ENCODE measurements around the gene RIPOR2.
A peak's percentile ranks its signal among the peaks of the same experiment; 100 is the strongest.

Gene RIPOR2

GRCh38 chr6:24780206-24780605 is 155.6 kb downstream of the RIPOR2 start:
- Mint-ChIP-seq H3K4me1 (peaks cover 20% of the 10 kb centered on the region), H3K36me3 (ENCODE audit: low read depth) (peaks cover 47% of the 10 kb centered on the region), H3K4me3 (no peak overlapping the region), H3K9me3 (no peaks in the 10 kb centered on the region), H3K27me3 (ENCODE audit: low read depth) (no peaks in the 10 kb centered on the region), H3K27ac (peak overlapping the region; percentile 45 to 77 (median 71))
- TF ChIP-seq, protein P1, sequence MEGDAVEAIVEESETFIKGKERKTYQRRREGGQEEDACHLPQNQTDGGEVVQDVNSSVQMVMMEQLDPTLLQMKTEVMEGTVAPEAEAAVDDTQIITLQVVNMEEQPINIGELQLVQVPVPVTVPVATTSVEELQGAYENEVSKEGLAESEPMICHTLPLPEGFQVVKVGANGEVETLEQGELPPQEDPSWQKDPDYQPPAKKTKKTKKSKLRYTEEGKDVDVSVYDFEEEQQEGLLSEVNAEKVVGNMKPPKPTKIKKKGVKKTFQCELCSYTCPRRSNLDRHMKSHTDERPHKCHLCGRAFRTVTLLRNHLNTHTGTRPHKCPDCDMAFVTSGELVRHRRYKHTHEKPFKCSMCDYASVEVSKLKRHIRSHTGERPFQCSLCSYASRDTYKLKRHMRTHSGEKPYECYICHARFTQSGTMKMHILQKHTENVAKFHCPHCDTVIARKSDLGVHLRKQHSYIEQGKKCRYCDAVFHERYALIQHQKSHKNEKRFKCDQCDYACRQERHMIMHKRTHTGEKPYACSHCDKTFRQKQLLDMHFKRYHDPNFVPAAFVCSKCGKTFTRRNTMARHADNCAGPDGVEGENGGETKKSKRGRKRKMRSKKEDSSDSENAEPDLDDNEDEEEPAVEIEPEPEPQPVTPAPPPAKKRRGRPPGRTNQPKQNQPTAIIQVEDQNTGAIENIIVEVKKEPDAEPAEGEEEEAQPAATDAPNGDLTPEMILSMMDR (IDR thresholded peaks at IDR 0.05; ENCODE audit: unreplicated experiment in 3 of 3), result no peak

DNA sequence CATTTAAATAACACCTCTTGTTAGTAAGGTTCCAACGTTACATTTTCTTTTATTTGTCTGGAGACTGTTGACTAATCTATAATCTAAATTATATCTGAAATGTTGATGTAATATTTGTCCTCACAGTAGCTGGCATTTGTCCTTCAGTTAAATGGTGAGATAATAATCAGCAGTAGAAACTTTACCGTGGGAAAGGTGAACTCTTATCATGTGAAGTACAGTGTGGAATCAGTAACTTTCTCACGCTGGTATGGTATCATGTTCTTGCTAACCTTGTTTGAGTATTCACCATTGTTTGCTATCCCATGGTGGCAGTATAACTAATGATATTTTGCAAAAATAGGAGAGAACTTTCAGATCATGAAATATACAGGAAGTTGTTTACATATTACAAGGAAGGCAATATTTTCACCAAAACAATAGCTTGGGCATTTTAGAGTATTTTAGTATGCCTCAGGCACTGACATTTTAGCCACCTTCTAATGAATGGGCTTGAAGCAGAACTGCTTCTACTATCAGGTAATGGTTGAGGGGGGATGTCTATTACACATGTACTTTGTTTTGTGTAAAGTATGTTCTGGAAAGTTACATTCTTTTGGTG is 156.2 kb downstream of the RIPOR2 start:
- Mint-ChIP-seq H3K9me3 (no peaks in the 10 kb centered on the region), H3K27ac (peak overlapping the region; percentile 45 to 77 (median 71))
- TF ChIP-seq, protein P1 (IDR thresholded peaks at IDR 0.05; ENCODE audit: unreplicated experiment in 3 of 3), result no peak

GRCh38 chr6:24778878-24779277 is 156.9 kb downstream of the RIPOR2 start:
- TF ChIP-seq, protein P1 (IDR thresholded peaks at IDR 0.05; ENCODE audit: unreplicated experiment in 3 of 3), result no peak
- Mint-ChIP-seq H3K27me3 (ENCODE audit: low read depth) (no peaks in the 10 kb centered on the region), H3K27ac (no peak overlapping the region), H3K9me3 (no peaks in the 10 kb centered on the region), H3K36me3 (ENCODE audit: low read depth) (peaks cover 39% of the 10 kb centered on the region), H3K4me3 (no peak overlapping the region), H3K4me1 (peaks cover 20% of the 10 kb centered on the region)

More for the DNA sequence above, 156.2 kb downstream of the RIPOR2 start:
- Mint-ChIP-seq H3K4me1 (peaks cover 20% of the 10 kb centered on the region), H3K36me3 (ENCODE audit: low read depth) (peaks cover 44% of the 10 kb centered on the region), H3K27me3 (ENCODE audit: low read depth) (no peaks in the 10 kb centered on the region), H3K4me3 (peak overlapping the region in 1 of 3 experiments; percentile 1)

GRCh38 chr6:24778121-24778520 is 157.6 kb downstream of the RIPOR2 start:
- Mint-ChIP-seq H3K27me3 (ENCODE audit: low read depth) (no peaks in the 10 kb centered on the region), H3K9me3 (no peaks in the 10 kb centered on the region)
- TF ChIP-seq, protein P1 (IDR thresholded peaks at IDR 0.05; ENCODE audit: unreplicated experiment in 3 of 3), result no peak

DNA sequence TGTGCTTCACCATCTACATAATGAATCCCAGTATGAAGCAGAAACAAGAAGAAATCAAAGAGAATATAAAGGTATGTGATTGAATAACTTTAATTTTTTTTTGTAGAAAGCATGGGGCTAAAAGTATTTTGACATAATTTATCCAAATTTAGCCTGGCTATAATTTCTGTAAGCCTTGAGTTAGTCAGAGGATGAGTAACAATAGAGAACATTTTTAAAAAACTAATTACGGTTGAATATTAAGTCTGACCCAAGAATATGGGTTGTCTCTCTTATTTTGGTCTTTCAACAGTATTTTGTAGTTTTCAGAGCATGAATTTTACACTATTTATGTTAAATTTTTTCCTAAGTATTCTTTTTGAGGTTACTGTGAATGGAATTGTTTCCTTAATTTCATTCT is 158.5 kb downstream of the RIPOR2 start:
- no peak overlapping the region for H3K27ac Mint-ChIP-seq
- TF ChIP-seq, protein P1 (IDR thresholded peaks at IDR 0.05; ENCODE audit: unreplicated experiment in 3 of 3), result no peak
- H3K36me3 Mint-ChIP-seq (ENCODE audit: low read depth), result peaks cover 24% of the 10 kb centered on the region
- H3K27me3 Mint-ChIP-seq (ENCODE audit: low read depth), result no peaks in the 10 kb centered on the region
- H3K4me1 Mint-ChIP-seq, result peaks cover 20% of the 10 kb centered on the region
- H3K4me3 Mint-ChIP-seq, result peak overlapping the region; percentile 3 to 100 (median 30)
- H3K9me3 Mint-ChIP-seq, result no peaks in the 10 kb centered on the region

More at GRCh38 chr6:24778121-24778520, 157.6 kb downstream of the RIPOR2 start:
- peak overlapping the region; percentile 10 to 51 (median 28) for H3K4me3 Mint-ChIP-seq
- H3K27ac Mint-ChIP-seq, result no peak overlapping the region
- peaks cover 20% of the 10 kb centered on the region for H3K4me1 Mint-ChIP-seq
- H3K36me3 Mint-ChIP-seq (ENCODE audit: low read depth), result peaks cover 33% of the 10 kb centered on the region

DNA sequence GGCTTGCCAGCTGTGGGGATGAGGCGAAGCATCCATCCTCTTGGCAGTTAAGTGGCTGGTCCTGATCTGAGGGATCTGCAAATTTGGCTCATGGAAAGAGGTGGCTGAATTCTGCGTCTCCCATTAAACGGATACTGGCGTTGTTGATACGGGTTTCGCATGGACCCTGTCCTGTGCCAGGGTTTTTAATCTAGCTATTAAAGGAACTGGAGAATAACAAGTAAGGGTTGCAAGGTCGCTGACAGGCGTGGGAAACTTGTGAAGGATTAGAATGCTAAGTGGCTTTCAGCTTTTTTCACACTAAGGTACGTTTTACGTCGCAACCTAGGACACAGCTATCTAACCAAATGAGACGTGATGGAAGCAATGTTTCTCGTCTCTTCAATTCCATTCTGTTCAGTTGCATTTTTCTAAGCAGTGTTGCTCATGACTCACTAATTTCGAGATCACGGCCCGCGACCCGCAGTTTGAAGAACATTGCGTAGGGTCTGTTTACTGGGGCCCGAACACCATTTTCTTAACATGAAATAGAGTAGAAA is 160.2 kb downstream of the RIPOR2 start:
- H3K4me1 Mint-ChIP-seq, result peaks cover 20% of the 10 kb centered on the region
- TF ChIP-seq, protein P1 (IDR thresholded peaks at IDR 0.05; ENCODE audit: unreplicated experiment in 3 of 3), result no peak
- H3K9me3 Mint-ChIP-seq, result no peaks in the 10 kb centered on the region
- H3K4me3 Mint-ChIP-seq, result peak overlapping the region; percentile 100
- H3K27me3 Mint-ChIP-seq (ENCODE audit: low read depth), result no peaks in the 10 kb centered on the region
- peak overlapping the region; percentile 95 to 99 (median 99) for H3K27ac Mint-ChIP-seq
- peaks cover 11% of the 10 kb centered on the region for H3K36me3 Mint-ChIP-seq (ENCODE audit: low read depth)

Measured in nephron (organoid).